NK-92 treated with Interleukin-12 subunit alpha and Interleukin-12 subunit beta, amount 100 ng/mL, for 24 hours (cell line): ENCODE results near the gene HERPUD2.
"Not testable (repeated sequence)": the region's sequence is repeated elsewhere in the genome, so short reads cannot be mapped to it uniquely, and the experiment has no call there.

Experiments
- DNase-seq: peaks from one replicate; lab custom pipeline; 2025; lab: John Stamatoyannopoulos, UW

The HERPUD2 gene

GRCh38 chr7:35604595-35604994, 90.3 kb downstream of the HERPUD2 start:
- no peak for DNase-seq

- DNase-seq = no peak
Observed at GRCh38 chr7:35599645-35600044, 95.3 kb downstream of the HERPUD2 start.

- no peak for DNase-seq
Observed at GRCh38 chr7:35599061-35599460, 95.9 kb downstream of the HERPUD2 start.

GRCh38 chr7:35596061-35596460, 98.9 kb downstream of the HERPUD2 start:
- no peak for DNase-seq

GRCh38 chr7:35593899-35594298, 101.0 kb downstream of the HERPUD2 start:
- DNase-seq = no peak

GRCh38 chr7:35588647-35589046, 106.3 kb downstream of the HERPUD2 start:
- no peak for DNase-seq

GRCh38 chr7:35584990-35585389, 109.9 kb downstream of the HERPUD2 start:
- no peak for DNase-seq

GRCh38 chr7:35584533-35584932, 110.4 kb downstream of the HERPUD2 start:
- DNase-seq = not testable (repeated sequence)
